Neural cell (in vitro differentiated cells): ENCODE measurements around the gene NUDT8. TPM values are rescaled to one million over a fixed set of nuclear protein-coding genes. Genes with fewer than 3 reads are reported as not detected.
"Not testable (repeated sequence)": the region's sequence is repeated elsewhere in the genome, so short reads cannot be mapped to it uniquely, and the experiment has no call there.

Source experiments
- H2AFZ ChIP-seq: fragments of 200-600, 300-800 bp; sonication (generic), shearing (Covaris generic); 2 replicates; pipeline ENCODE4 v1.6.0; 2014; ENCODE audit warnings: low read depth, mild to moderate bottlenecking, antibody characterized with exemption, low read length, moderate library complexity
- H3F3A ChIP-seq: fragments of 200-600 bp; shearing (Covaris generic); 2 replicates; pipeline ENCODE4 v1.6.1; 2016; ENCODE audit warnings: mild to moderate bottlenecking, moderate library complexity, mixed read lengths, antibody characterized with exemption, low read length; ENCODE audit not compliant: insufficient read depth, poor library complexity, severe bottlenecking
- H3K27ac ChIP-seq: fragments of 200-600, 300-800 bp; sonication (generic), shearing (Covaris generic); 2 replicates; pipeline ENCODE4 v1.5.1; 2014; ENCODE audit warnings: mild to moderate bottlenecking, low read length, moderate library complexity
- H3K27me3 ChIP-seq: fragments of 300-800, 200-600 bp; sonication (generic), shearing (Covaris generic); 2 replicates; pipeline ENCODE4 v1.6.0; 2014; ENCODE audit warnings: mild to moderate bottlenecking, low read depth, low read length, moderate library complexity; ENCODE audit not compliant: insufficient read depth
- H3K36me3 ChIP-seq: fragments of 300-800, 200-600 bp; sonication (generic), shearing (Covaris generic); 2 replicates; pipeline ENCODE4 v1.5.1; 2014; ENCODE audit warnings: mild to moderate bottlenecking, antibody characterized with exemption, low read length, moderate library complexity; ENCODE audit not compliant: insufficient read depth
- H3K4me2 ChIP-seq: fragments of 300-800, 200-600 bp; sonication (generic), shearing (Covaris generic); 2 replicates; pipeline ENCODE4 v1.6.0; 2014; ENCODE audit warnings: mild to moderate bottlenecking, low read length
- H3K4me3 ChIP-seq: fragments of 300-800, 200-600 bp; sonication (generic), shearing (Covaris generic); 2 replicates; pipeline ENCODE4 v1.5.1; 2014; ENCODE audit warnings: mild to moderate bottlenecking, low read length, moderate library complexity
- H3K79me2 ChIP-seq: fragments of 200-600 bp; shearing (Covaris generic); replicated peaks from 2 replicates; pipeline ENCODE4 v1.6.0; 2014; ENCODE audit warnings: mild to moderate bottlenecking, low read length, moderate library complexity; ENCODE audit not compliant: insufficient read depth
- H3K9ac ChIP-seq: fragments of 300-800, 200-600 bp; sonication (generic), shearing (Covaris generic); 2 replicates; pipeline ENCODE4 v1.6.1; 2016; ENCODE audit warnings: mild to moderate bottlenecking, low read length, mixed read lengths
- H3K9me2 ChIP-seq: fragments of 200-600 bp; shearing (Covaris generic); 2 replicates; pipeline ENCODE4 v1.6.1; 2016; ENCODE audit warnings: mild to moderate bottlenecking, low read length, mixed read lengths; ENCODE audit not compliant: insufficient read depth
- H3K9me3 ChIP-seq: fragments of 200-600, 300-800 bp; sonication (generic), shearing (Covaris generic); 2 replicates; pipeline ENCODE4 v1.6.1; 2016; ENCODE audit warnings: mild to moderate bottlenecking, mixed run types, low read length, moderate library complexity, mixed read lengths
- H4K20me1 ChIP-seq: fragments of 200-600 bp; shearing (Covaris generic); 2 replicates; pipeline ENCODE4 v1.6.1; 2016; ENCODE audit warnings: mild to moderate bottlenecking, mixed run types; ENCODE audit not compliant: insufficient read depth
- EP300 ChIP-seq: fragments of 450-650 bp; conservative IDR thresholded peaks from 2 replicates; pipeline ENCODE4 v1.6.1; 2014; ENCODE audit warnings: antibody characterized with exemption, mild to moderate bottlenecking, moderate library complexity; ENCODE audit not compliant: poor library complexity, severe bottlenecking
- MXI1 ChIP-seq: fragments of 450-650 bp; conservative IDR thresholded peaks from 2 replicates; pipeline ENCODE4 v1.6.1; 2014; ENCODE audit warnings: antibody characterized with exemption, mild to moderate bottlenecking; ENCODE audit not compliant: poor library complexity, severe bottlenecking
- RAD21 ChIP-seq: fragments of 450-650 bp; conservative IDR thresholded peaks from 2 replicates; pipeline ENCODE4 v1.6.1; 2014; ENCODE audit warnings: antibody characterized with exemption, mild to moderate bottlenecking, moderate library complexity
- polyA plus RNA-seq: library from polyadenylated mRNA; depleted of rRNA; stranded (reverse); fragments of >200 nt; gene quantifications from 2 replicates; pipeline ENCODE4 v1.2.3, GENCODE V29; 2014
- TF ChIP-seq, protein P1 (sequence below): fragments of 450-650 bp; IDR thresholded peaks from 2 replicates; pipeline ENCODE4 v1.5.1; 2014; ENCODE audit warnings: antibody characterized with exemption, mild to moderate bottlenecking, moderate library complexity; ENCODE audit not compliant: poor library complexity, severe bottlenecking
- TF ChIP-seq, protein P2 (sequence below): IDR thresholded peaks from 2 replicates; pipeline ENCODE4 v1.6.1; 2012; ENCODE audit warnings: borderline replicate concordance

The NUDT8 gene
- polyA plus RNA-seq, 1 donor from 2014 or later = not detected

DNA sequence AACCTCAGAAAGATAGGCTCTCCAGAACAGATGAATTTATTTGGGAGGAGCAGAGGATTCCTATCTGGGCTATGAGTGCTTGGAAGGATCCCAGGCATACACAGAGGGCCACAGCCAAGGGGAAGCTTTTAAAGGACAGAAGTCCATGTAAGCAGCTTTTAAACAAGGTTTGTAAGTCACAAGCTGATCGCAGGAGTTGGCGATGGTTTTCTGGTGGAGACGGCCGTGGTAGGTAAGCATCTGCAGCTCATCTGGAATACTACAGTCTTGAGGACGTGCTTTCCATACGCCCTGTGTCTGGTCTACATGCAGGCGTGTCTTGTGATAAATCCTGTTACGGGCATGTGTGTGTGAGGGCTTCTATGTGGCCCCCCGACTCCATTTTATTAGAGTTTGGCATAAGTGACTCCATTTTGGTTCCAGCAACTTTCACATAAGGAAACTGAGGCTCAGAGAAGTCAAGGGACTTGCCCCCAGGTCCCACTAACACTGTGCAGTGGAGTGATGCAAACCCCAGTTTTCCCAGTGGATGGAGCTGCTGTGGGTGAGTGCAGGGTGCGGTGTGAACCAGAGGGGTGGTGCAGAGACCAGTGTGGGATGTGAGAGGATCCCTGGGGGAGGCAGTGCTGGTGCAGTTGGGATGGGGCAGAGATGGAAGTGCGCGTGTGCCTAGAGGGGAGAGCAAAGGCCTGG is 32.6 kb upstream of the NUDT8 start:
- no peak overlapping the region for H3K9ac ChIP-seq
- no peaks in the 10 kb centered on the region for H3K9me2 ChIP-seq
- no peaks in the 10 kb centered on the region for H4K20me1 ChIP-seq
- no peaks in the 10 kb centered on the region for H3K79me2 ChIP-seq
- H3K4me3 ChIP-seq = no peak overlapping the region
- TF ChIP-seq, protein P1, sequence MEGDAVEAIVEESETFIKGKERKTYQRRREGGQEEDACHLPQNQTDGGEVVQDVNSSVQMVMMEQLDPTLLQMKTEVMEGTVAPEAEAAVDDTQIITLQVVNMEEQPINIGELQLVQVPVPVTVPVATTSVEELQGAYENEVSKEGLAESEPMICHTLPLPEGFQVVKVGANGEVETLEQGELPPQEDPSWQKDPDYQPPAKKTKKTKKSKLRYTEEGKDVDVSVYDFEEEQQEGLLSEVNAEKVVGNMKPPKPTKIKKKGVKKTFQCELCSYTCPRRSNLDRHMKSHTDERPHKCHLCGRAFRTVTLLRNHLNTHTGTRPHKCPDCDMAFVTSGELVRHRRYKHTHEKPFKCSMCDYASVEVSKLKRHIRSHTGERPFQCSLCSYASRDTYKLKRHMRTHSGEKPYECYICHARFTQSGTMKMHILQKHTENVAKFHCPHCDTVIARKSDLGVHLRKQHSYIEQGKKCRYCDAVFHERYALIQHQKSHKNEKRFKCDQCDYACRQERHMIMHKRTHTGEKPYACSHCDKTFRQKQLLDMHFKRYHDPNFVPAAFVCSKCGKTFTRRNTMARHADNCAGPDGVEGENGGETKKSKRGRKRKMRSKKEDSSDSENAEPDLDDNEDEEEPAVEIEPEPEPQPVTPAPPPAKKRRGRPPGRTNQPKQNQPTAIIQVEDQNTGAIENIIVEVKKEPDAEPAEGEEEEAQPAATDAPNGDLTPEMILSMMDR = no peak
- TF ChIP-seq EP300 = no peak
- TF ChIP-seq, protein P2, sequence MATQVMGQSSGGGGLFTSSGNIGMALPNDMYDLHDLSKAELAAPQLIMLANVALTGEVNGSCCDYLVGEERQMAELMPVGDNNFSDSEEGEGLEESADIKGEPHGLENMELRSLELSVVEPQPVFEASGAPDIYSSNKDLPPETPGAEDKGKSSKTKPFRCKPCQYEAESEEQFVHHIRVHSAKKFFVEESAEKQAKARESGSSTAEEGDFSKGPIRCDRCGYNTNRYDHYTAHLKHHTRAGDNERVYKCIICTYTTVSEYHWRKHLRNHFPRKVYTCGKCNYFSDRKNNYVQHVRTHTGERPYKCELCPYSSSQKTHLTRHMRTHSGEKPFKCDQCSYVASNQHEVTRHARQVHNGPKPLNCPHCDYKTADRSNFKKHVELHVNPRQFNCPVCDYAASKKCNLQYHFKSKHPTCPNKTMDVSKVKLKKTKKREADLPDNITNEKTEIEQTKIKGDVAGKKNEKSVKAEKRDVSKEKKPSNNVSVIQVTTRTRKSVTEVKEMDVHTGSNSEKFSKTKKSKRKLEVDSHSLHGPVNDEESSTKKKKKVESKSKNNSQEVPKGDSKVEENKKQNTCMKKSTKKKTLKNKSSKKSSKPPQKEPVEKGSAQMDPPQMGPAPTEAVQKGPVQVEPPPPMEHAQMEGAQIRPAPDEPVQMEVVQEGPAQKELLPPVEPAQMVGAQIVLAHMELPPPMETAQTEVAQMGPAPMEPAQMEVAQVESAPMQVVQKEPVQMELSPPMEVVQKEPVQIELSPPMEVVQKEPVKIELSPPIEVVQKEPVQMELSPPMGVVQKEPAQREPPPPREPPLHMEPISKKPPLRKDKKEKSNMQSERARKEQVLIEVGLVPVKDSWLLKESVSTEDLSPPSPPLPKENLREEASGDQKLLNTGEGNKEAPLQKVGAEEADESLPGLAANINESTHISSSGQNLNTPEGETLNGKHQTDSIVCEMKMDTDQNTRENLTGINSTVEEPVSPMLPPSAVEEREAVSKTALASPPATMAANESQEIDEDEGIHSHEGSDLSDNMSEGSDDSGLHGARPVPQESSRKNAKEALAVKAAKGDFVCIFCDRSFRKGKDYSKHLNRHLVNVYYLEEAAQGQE = no peak
- no peak for TF ChIP-seq MXI1
- TF ChIP-seq RAD21 = no peak
- no peak overlapping the region for H3K4me2 ChIP-seq
- H3K27me3 ChIP-seq = no peaks in the 10 kb centered on the region
- no peaks in the 10 kb centered on the region for H3K36me3 ChIP-seq
- H3F3A ChIP-seq = no peaks in the 10 kb centered on the region
- H2AFZ ChIP-seq = no peak overlapping the region
- H3K27ac ChIP-seq = no peak overlapping the region
- no peaks in the 10 kb centered on the region for H3K9me3 ChIP-seq

DNA sequence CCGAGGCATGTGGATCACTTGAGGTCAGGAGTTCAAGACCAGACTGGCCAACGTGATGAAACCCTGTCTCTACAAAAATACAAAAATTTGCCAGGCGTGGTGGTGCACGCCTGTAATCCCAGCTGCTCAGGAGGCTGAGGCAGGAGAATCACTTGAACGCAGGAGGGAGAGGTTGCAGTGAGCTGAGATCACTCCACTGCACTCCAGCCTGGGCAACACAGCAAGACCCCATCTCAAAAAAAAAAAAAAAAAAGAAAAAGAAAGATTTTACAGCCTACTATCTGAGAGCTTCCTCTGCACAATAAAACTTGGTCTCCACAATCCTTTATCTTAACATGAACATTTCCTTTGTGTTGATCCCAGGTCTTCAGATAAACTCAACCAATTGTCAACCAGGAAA is 31.0 kb upstream of the NUDT8 start:
- not testable (repeated sequence) for H3K9me2 ChIP-seq, H3K79me2 ChIP-seq, H4K20me1 ChIP-seq, H3K9ac ChIP-seq, H3K27me3 ChIP-seq, H3K27ac ChIP-seq, H3K36me3 ChIP-seq, H2AFZ ChIP-seq, H3K4me2 ChIP-seq, H3K9me3 ChIP-seq, H3F3A ChIP-seq, H3K4me3 ChIP-seq

DNA sequence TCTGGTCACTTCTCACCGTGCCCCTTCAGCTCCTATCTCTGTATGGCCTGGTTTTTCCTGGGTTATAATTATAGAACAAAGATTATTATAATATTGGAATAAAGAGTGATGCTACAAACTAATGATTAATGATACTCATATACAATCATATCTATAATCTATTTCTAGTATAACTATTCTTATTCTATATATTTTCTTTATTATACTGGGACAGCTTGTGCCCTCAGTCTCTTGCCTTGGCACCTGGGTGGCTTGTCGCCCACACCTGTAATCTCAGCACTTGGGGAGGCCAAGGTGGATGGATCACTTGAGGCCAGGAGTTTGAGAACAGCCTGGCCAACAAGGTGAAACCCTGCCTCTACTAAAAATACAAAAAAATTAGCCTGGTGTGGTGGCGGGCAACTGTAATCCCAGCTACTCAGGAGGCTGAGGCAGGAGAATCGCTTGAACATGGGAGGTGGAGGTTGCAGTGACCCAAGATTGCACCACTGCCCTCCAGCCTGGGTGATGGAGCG is 30.0 kb upstream of the NUDT8 start:
- not testable (repeated sequence) for H4K20me1 ChIP-seq, H3K79me2 ChIP-seq, H3K9me3 ChIP-seq, H3K4me2 ChIP-seq, H3K36me3 ChIP-seq, H3K27ac ChIP-seq, H2AFZ ChIP-seq, H3K9ac ChIP-seq, H3K4me3 ChIP-seq, H3K9me2 ChIP-seq, H3K27me3 ChIP-seq, H3F3A ChIP-seq
